ENCODE measurements around the gene C17orf58.
"Not testable (repeated sequence)": the region's sequence is repeated elsewhere in the genome, so short reads cannot be mapped to it uniquely, and the experiment has no call there.

Gene C17orf58

GRCh38 chr17:67990909-67991308, 5.4 kb downstream of the C17orf58 start:
- Mint-ChIP-seq H3K4me3 (no peak overlapping the region), H3K9me3 (no peaks in the 10 kb centered on the region), H3K4me1 (peaks cover 34% of the 10 kb centered on the region), H3K27me3 (peaks cover 15% of the 10 kb centered on the region), H3K27ac (no peak overlapping the region)
- ATAC-seq (no peak), DNase-seq (no peak)

GRCh38 chr17:67983383-67983688, 12.9 kb downstream of the C17orf58 start:
- H3K27me3 Mint-ChIP-seq, result no peaks in the 10 kb centered on the region
- no peak overlapping the region for H3K4me3 Mint-ChIP-seq
- H3K27ac Mint-ChIP-seq, result no peak overlapping the region
- no peak for ATAC-seq
- no peaks in the 10 kb centered on the region for H3K9me3 Mint-ChIP-seq
- no peak for DNase-seq
- no peaks in the 10 kb centered on the region for H3K4me1 Mint-ChIP-seq

- Mint-ChIP-seq H3K4me1 (no peaks in the 10 kb centered on the region), H3K4me3 (no peak overlapping the region), H3K27me3 (no peaks in the 10 kb centered on the region), H3K27ac (no peak overlapping the region), H3K9me3 (no peaks in the 10 kb centered on the region)
- DNase-seq (no peak), ATAC-seq (no peak)
These were observed 13.4 kb downstream of the C17orf58 start for GRCh38 chr17:67982686-67983382.

- no peak for DNase-seq
- Mint-ChIP-seq H3K27ac (no peak overlapping the region), H3K27me3 (no peaks in the 10 kb centered on the region), H3K4me3 (no peak overlapping the region), H3K4me1 (no peaks in the 10 kb centered on the region), H3K9me3 (no peaks in the 10 kb centered on the region)
- ATAC-seq, result no peak
These were observed 14.1 kb downstream of the C17orf58 start for GRCh38 chr17:67982034-67982640.

GRCh38 chr17:67980883-67981282, 15.4 kb downstream of the C17orf58 start:
- H3K27ac Mint-ChIP-seq, H3K4me3 Mint-ChIP-seq, DNase-seq, H3K9me3 Mint-ChIP-seq, ATAC-seq, H3K4me1 Mint-ChIP-seq, H3K27me3 Mint-ChIP-seq: not testable (repeated sequence)

GRCh38 chr17:67980456-67980855, 15.8 kb downstream of the C17orf58 start:
- no peaks in the 10 kb centered on the region for H3K27me3 Mint-ChIP-seq
- no peak overlapping the region for H3K4me3 Mint-ChIP-seq
- DNase-seq (no peak), ATAC-seq (no peak)
- H3K4me1 Mint-ChIP-seq, result no peaks in the 10 kb centered on the region
- no peaks in the 10 kb centered on the region for H3K9me3 Mint-ChIP-seq
- H3K27ac Mint-ChIP-seq, result no peak overlapping the region

GRCh38 chr17:67976306-67976705, 20.0 kb downstream of the C17orf58 start:
- H3K27me3 Mint-ChIP-seq, H3K9me3 Mint-ChIP-seq, DNase-seq, H3K4me1 Mint-ChIP-seq, ATAC-seq, H3K4me3 Mint-ChIP-seq: not testable (repeated sequence)
- H3K27ac Mint-ChIP-seq, result peak overlapping the region in 1 of 2 donors; percentile 63

GRCh38 chr17:67974598-67975066, 21.6 kb downstream of the C17orf58 start:
- no peak for DNase-seq
- Mint-ChIP-seq H3K27me3 (no peaks in the 10 kb centered on the region), H3K27ac (peak overlapping the region in 1 of 2 donors; percentile 59), H3K9me3 (no peaks in the 10 kb centered on the region), H3K4me3 (no peak overlapping the region), H3K4me1 (no peaks in the 10 kb centered on the region)
- no peak for ATAC-seq

- Mint-ChIP-seq H3K27me3 (no peaks in the 10 kb centered on the region), H3K9me3 (no peaks in the 10 kb centered on the region), H3K27ac (no peak overlapping the region), H3K4me3 (no peak overlapping the region), H3K4me1 (no peaks in the 10 kb centered on the region)
- ATAC-seq (no peak), DNase-seq (no peak)
These were observed 22.1 kb downstream of the C17orf58 start for GRCh38 chr17:67974185-67974584.

GRCh38 chr17:67970783-67971182, 25.5 kb downstream of the C17orf58 start:
- no peak overlapping the region for H3K27ac Mint-ChIP-seq
- H3K9me3 Mint-ChIP-seq, result no peaks in the 10 kb centered on the region
- ATAC-seq (no peak), DNase-seq (no peak)
- H3K4me1 Mint-ChIP-seq, result no peaks in the 10 kb centered on the region
- no peaks in the 10 kb centered on the region for H3K27me3 Mint-ChIP-seq
- no peak overlapping the region for H3K4me3 Mint-ChIP-seq

- not testable (repeated sequence) for H3K27me3 Mint-ChIP-seq, H3K4me1 Mint-ChIP-seq, H3K4me3 Mint-ChIP-seq, H3K9me3 Mint-ChIP-seq
- peak; percentile 91 for ATAC-seq
- DNase-seq, result peak; percentile 56 to 62
- H3K27ac Mint-ChIP-seq, result peak overlapping the region in 1 of 2 donors; percentile 5
These were observed 33.1 kb downstream of the C17orf58 start for GRCh38 chr17:67963145-67963572.

- H3K9me3 Mint-ChIP-seq, ATAC-seq, DNase-seq, H3K4me1 Mint-ChIP-seq, H3K27me3 Mint-ChIP-seq, H3K4me3 Mint-ChIP-seq, H3K27ac Mint-ChIP-seq: not testable (repeated sequence)
These were observed 34.1 kb downstream of the C17orf58 start for GRCh38 chr17:67962156-67962555.

- H3K27ac Mint-ChIP-seq, result peak overlapping the region in 1 of 2 donors; percentile 47
- H3K4me3 Mint-ChIP-seq, H3K4me1 Mint-ChIP-seq, H3K27me3 Mint-ChIP-seq, DNase-seq, H3K9me3 Mint-ChIP-seq, ATAC-seq: not testable (repeated sequence)
These were observed 36.0 kb downstream of the C17orf58 start for GRCh38 chr17:67960276-67960675.

- Mint-ChIP-seq H3K4me1 (peaks cover 6% of the 10 kb centered on the region), H3K4me3 (no peak overlapping the region), H3K27ac (peak overlapping the region; percentile 40 to 90), H3K9me3 (no peaks in the 10 kb centered on the region), H3K27me3 (no peaks in the 10 kb centered on the region)
- ATAC-seq, result no peak
- DNase-seq, result no peak
These were observed 36.8 kb downstream of the C17orf58 start for GRCh38 chr17:67959510-67959909.

GRCh38 chr17:67950945-67951344, 45.3 kb downstream of the C17orf58 start:
- no peaks in the 10 kb centered on the region for H3K4me1 Mint-ChIP-seq
- H3K27me3 Mint-ChIP-seq, result no peaks in the 10 kb centered on the region
- no peaks in the 10 kb centered on the region for H3K9me3 Mint-ChIP-seq
- ATAC-seq, result no peak
- H3K27ac Mint-ChIP-seq, result peak overlapping the region in 1 of 2 donors; percentile 21
- no peak overlapping the region for H3K4me3 Mint-ChIP-seq
- no peak for DNase-seq

GRCh38 chr17:67947325-67947813, 48.9 kb downstream of the C17orf58 start:
- no peak for DNase-seq
- H3K27ac Mint-ChIP-seq, result no peak overlapping the region
- H3K27me3 Mint-ChIP-seq, result no peaks in the 10 kb centered on the region
- no peak overlapping the region for H3K4me3 Mint-ChIP-seq
- ATAC-seq, result no peak
- no peaks in the 10 kb centered on the region for H3K9me3 Mint-ChIP-seq
- H3K4me1 Mint-ChIP-seq, result no peaks in the 10 kb centered on the region
